ENCODE results near the gene PDX1. TPM values are rescaled to one million over a fixed set of nuclear protein-coding genes. Genes with fewer than 3 reads are reported as not detected.
A peak's percentile ranks its signal among the peaks of the same experiment; 100 is the strongest.

Gene PDX1
- total RNA-seq, 1 experiment from 2014 or later = 3.4 TPM

GRCh38 chr13:27942972-27943371 is 23.2 kb downstream of the PDX1 start:
- DNase-seq (ENCODE audit: low read depth, low spot score) (no peak), ATAC-seq (no peak)
- BruUV-seq (replicated peaks) = no TSS peak
- H3K4me1 ChIP-seq (ENCODE audit: control insufficient read depth, insufficient read depth, low read length) = no peaks in the 10 kb centered on the region; the same call in 1 of the 2 replicates
- no peak overlapping the region for H3K4me3 ChIP-seq (ENCODE audit: low read depth in 2 of 2, low read length in 2 of 2)
- in situ Hi-C loops (cut with HindIII; ENCODE audit: low pct_unique_long_range_greater_than_20kb, low sequenced_read_pairs) = no loop called here
- H3K27me3 ChIP-seq (ENCODE audit: control insufficient read depth, insufficient read depth, low read length) = no peaks in the 10 kb centered on the region
- ChIA-PET POLR2A (no interaction called here), CTCF (no interaction called here)
- no peak overlapping the region for H3K27ac ChIP-seq (ENCODE audit: low read length)
- no peaks in the 10 kb centered on the region for H3K36me3 ChIP-seq (ENCODE audit: control insufficient read depth, insufficient read depth, low read length)
- intact Hi-C loops (cut with micrococcal nuclease; ENCODE audit: unreplicated experiment) = no loop called here
- TF ChIP-seq CTCF (IDR thresholded peaks at IDR 0.05) (no peak), TCF7L2 (IDR thresholded peaks at IDR 0.05; ENCODE audit: low read depth, low read length) (no peak), POLR2AphosphoS5 (IDR thresholded peaks at IDR 0.05; ENCODE audit: low read depth, low read length) (no peak), SIN3A (IDR thresholded peaks at IDR 0.05; ENCODE audit: borderline replicate concordance, insufficient read depth, low read depth, low read length) (no peak), REST (IDR thresholded peaks at IDR 0.05; ENCODE audit: insufficient read depth in 1 of 2, low read depth in 2 of 2, low read length in 1 of 2) (no peak)
- no peaks in the 10 kb centered on the region for H3K9me3 ChIP-seq (ENCODE audit: control insufficient read depth, insufficient read depth, low read depth, low read length)

- no peaks in the 10 kb centered on the region for H3K36me3 ChIP-seq (ENCODE audit: control insufficient read depth, insufficient read depth, low read length)
- DNase-seq (ENCODE audit: low read depth, low spot score) (no peak), ATAC-seq (peak; percentile 19)
- H3K4me1 ChIP-seq (ENCODE audit: control insufficient read depth, insufficient read depth, low read length) = peaks cover 6% of the 10 kb centered on the region; the same call in 1 of the 2 replicates
- no TSS peak for BruUV-seq (replicated peaks)
- peak overlapping the region; percentile 52 to 66 for H3K4me3 ChIP-seq (ENCODE audit: low read depth in 2 of 2, low read length in 2 of 2)
- ChIA-PET POLR2A (interaction anchor here (0.7 kb wide), 1 partner anchor 84 kb away, joined by 3 read pairs; no protein-coding TSS in a partner anchor), CTCF (interaction anchor here (0.6 to 2.6 kb wide), 7 partner anchors 31 to 690 kb away, joined by 3 to 24 read pairs (median 6); partner anchors contain the start of gene PDX1)
- H3K9me3 ChIP-seq (ENCODE audit: control insufficient read depth, insufficient read depth, low read depth, low read length) = no peaks in the 10 kb centered on the region
- peak overlapping the region; percentile 67 for H3K27ac ChIP-seq (ENCODE audit: low read length)
- TF ChIP-seq CTCF (IDR thresholded peaks at IDR 0.05) (no peak), TCF7L2 (IDR thresholded peaks at IDR 0.05; ENCODE audit: low read depth, low read length) (no peak), POLR2AphosphoS5 (IDR thresholded peaks at IDR 0.05; ENCODE audit: low read depth, low read length) (no peak), REST (IDR thresholded peaks at IDR 0.05; ENCODE audit: insufficient read depth in 1 of 2, low read depth in 2 of 2, low read length in 1 of 2) (no peak)
- intact Hi-C loops (cut with micrococcal nuclease; ENCODE audit: unreplicated experiment) (loop anchor here (1.0 to 10.0 kb wide), 3 partner anchors 86 to 588 kb away; no protein-coding TSS in a partner anchor), in situ Hi-C loops (cut with HindIII; ENCODE audit: low pct_unique_long_range_greater_than_20kb, low sequenced_read_pairs) (loop anchor here (25.0 kb wide), 1 partner anchor 116 kb away; no protein-coding TSS in a partner anchor)
- H3K27me3 ChIP-seq (ENCODE audit: control insufficient read depth, insufficient read depth, low read length) = no peaks in the 10 kb centered on the region
These were observed 33.3 kb downstream of the PDX1 start for GRCh38 chr13:27952876-27953675.
